Testis (tissue), 2 donors: ENCODE results near the gene NOL4L.

Experiments used
- POLR2A ChIP-seq: fragments of 450-650 bp; IDR thresholded peaks from one replicate; pipeline ENCODE4 v1.6.1; 2017; ENCODE audit warnings: antibody characterized with exemption, mild to moderate bottlenecking, moderate library complexity
- TF ChIP-seq, protein P1 (sequence below), 3 experiments: fragments of 450-650 bp in 2 of 3; fragments of 200-600 bp in 1 of 3; sonication (generic) in 1 of 3; IDR thresholded peaks; one replicate each; pipeline ENCODE4 v1.5.1; 2016 to 2019; ENCODE audit warnings: antibody characterized with exemption in 3 of 3, mild to moderate bottlenecking in 2 of 3, moderate library complexity in 1 of 3

DNA sequence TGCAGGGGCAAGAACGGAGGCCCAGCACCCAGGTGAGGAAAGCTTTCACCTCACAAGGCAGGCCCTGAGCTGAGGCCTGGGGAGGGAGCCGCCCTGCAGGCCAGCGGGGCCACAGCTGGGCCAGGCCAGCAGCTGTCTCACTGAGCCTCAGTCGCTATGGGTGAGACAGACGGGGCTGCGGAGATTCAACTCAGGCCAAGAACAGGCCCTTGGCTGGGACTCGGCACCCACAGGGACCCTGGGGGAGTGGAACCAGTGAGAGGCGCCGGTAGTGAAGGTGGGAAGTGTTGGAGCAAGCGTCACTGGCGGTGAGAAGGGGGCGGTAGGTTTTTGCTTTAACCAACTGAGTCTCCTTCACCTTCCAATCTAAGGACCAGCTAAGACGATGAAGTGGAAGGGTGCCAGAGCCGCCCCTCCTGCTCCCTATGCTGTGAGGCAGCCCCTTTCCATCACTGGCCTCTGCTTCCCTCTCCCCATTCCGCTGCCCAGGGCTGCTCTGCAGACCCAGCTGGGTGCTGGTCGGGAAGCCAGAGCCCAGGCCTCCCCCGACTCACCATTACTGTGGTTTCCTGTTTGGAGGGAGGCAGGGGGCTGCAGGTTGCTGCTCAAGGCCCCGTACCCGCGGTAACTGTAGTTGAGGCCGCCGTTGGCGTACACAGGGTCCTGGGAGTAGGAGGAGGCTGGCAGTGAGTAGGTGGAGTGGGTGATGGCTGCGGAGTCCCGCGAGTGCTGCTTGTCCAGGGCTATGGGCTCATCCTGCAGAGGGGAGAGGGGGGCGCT, 133.3 kb downstream of the NOL4L start:
- TF ChIP-seq, protein P1, sequence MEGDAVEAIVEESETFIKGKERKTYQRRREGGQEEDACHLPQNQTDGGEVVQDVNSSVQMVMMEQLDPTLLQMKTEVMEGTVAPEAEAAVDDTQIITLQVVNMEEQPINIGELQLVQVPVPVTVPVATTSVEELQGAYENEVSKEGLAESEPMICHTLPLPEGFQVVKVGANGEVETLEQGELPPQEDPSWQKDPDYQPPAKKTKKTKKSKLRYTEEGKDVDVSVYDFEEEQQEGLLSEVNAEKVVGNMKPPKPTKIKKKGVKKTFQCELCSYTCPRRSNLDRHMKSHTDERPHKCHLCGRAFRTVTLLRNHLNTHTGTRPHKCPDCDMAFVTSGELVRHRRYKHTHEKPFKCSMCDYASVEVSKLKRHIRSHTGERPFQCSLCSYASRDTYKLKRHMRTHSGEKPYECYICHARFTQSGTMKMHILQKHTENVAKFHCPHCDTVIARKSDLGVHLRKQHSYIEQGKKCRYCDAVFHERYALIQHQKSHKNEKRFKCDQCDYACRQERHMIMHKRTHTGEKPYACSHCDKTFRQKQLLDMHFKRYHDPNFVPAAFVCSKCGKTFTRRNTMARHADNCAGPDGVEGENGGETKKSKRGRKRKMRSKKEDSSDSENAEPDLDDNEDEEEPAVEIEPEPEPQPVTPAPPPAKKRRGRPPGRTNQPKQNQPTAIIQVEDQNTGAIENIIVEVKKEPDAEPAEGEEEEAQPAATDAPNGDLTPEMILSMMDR (IDR thresholded peaks at IDR 0.05), result no peak
- no peak for TF ChIP-seq POLR2A
